ENCODE data around the gene UTP25.
"Not testable (repeated sequence)": the region's sequence is repeated elsewhere in the genome, so short reads cannot be mapped to it uniquely, and the experiment has no call there.

The UTP25 gene

DNA sequence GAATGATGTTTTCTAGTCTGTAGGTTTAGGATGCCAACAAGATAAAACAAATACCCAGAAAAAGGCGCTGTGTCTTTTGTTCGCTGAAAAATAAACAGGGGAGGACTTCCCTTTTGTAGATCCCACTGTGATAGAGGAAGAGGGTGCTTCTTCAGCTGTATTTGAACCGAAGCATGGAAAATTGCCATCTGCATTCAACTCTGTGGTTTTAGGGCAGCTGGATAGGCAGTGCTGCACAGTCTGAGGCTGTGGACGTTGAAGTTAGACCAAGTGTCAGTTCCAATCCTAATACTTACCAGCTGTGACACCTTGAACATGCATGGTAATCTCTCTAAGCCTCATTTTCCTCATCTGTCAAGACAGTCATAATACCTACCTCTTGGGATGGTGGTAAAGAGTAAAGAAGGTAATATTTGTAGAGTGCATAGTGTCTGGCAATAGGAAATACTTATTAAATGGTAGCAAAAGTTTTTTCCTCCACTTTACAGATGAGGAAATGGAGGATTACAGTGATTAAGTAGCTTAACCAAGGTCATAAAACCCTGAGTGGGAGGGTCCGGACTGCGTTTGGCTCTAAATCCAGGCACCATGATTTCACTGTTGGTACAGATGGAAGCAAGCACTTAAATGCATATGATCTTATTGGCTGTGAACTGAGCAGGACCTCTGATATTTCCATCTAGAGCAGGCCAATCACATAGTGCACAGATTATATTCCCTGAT lies 48.5 kb downstream of the UTP25 start:
- no peak for DNase-seq

DNA sequence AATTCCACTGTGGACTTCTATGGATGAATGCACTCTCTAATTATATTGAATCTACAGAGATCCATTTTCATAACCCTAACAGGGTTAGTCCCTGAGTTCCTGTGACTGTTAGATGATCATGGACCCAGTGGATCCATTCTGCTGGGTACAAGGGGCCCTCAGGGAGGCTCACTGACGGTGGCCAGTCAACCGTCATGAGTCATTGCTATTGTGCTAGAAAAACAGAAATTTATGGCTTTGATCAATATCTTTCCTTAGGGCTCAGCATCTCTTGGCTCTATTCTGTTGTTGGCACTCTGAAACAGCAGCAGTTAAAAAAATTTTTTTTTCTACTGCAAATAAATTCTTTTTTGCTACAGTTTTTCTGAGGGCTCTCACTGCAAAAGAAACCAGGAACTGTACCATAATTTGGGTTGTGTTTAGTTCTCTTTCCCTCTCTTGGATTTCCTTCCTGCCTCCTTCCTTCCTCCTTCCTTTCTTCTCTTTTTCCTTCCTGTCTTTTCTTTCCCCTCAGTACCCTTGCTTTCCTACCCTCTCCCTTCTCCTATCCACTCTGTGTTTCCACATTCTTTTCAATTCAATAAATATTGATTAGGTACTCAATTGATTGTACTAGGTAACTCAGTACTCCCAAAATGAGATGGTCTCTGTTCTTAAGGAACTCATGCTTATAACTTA lies 49.5 kb downstream of the UTP25 start:
- DNase-seq = no peak

DNA sequence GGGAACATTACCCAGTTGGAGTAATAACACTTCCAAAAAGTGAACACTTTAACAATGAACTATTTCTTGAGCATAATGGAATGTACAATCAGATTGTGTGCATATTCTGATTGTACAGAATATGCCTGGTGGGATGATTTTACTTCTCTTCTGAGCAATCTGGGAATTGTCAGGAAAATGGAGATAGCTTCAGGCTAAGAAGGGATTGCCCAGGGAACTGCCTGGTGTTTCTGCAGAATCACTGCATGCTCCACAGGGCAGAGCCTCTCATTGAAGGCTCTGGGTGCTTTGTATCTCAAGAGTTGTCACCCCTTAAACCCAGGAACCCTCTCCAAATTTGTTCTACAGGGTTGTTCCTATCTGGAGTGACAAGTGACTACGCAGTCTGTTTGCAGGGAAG lies 51.2 kb downstream of the UTP25 start:
- DNase-seq = no peak

DNA sequence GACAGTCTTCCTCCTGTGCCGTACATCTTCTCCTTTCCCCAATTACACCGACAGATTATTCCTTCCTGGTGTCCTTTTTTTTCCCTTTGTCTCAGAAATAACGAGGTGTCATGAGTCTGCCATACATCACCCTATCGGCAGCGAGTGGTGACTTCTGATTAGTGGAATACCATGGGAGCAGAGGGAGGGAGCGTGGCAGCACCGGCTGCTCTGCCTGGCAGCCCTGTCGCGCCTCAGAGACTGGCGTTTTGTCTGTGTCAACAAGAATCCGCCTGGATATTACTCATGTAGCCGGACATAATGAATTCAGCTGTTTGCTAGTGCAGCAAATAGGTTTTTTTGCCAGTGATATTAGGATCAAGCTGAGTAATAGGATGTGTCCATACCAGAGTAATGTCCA lies 51.8 kb downstream of the UTP25 start:
- no peak for DNase-seq

DNA sequence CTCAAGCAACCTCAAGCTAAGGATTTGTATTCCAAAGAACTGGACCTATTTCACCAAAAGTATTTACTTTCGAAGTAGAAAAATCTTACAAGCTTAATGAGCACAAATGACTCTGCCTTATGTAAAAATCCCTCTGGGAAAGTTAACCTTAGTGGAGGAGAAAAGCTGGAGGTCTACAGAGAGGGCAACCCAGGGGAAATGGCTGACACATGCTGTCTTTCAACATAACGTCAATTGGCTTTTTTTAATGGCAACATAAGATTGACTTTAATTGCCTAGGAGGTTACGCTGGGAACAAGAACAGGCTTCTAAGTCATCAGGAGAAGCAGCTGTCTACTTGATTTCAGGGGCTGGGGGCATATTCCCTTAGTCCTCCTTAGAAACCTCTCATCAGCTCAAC lies 52.3 kb downstream of the UTP25 start:
- no peak for DNase-seq

DNA sequence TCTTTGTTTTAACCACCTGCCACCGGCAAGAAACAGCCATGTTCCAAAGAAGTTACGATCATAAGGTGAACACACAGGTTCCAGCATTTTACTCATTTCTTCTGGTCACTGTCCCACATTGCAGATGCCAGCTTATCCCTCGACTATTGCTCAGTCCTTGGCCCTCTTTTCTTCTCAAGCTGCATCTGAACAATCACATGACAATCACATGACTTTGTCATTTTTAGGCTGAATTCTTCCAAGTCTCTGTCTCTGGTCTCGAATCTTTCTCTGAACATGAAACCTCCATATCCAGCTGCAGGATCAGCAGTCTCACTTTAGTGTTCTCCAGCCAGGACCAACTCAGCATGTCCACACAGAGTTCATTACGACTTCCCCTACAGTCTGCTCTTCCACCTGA lies 53.8 kb downstream of the UTP25 start:
- no peak for DNase-seq

DNA sequence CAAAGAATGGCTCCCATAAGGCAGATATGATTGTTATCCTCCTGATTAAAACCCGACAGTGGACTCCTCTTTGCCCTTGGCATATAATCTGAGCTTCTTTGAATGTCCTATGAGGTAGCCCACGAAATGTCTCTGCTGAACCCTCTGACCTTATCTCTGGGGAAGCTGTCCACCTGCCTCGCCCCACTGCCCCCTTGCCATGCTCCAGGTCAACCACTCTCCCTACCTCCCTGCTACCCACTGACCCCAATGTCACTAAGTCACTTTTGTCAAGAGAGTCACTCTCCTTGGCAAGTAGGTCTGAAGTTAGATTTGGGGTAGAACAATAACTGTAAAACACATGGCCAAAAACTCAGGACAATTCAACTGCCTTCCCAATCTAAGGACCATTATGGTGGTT lies 54.5 kb downstream of the UTP25 start:
- no peak for DNase-seq

DNA sequence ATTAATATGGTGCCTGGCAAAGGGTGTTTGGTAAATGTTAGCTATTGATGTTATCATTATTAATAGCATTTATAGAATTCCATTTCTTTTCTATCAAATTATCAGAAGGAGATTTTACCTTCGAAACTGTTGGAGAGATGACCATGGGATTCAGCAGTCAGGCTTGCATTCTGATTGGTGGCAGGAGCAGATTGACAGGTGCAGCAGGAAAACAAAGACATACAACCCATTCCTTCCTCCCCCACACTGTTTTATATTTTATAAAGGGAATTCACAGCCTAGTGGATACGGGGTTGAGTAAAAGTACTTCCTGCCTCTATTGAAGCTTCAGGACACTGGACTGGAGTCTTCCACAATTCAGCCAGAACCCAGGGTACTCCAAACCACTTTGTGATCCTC lies 55.2 kb downstream of the UTP25 start:
- no peak for DNase-seq

DNA sequence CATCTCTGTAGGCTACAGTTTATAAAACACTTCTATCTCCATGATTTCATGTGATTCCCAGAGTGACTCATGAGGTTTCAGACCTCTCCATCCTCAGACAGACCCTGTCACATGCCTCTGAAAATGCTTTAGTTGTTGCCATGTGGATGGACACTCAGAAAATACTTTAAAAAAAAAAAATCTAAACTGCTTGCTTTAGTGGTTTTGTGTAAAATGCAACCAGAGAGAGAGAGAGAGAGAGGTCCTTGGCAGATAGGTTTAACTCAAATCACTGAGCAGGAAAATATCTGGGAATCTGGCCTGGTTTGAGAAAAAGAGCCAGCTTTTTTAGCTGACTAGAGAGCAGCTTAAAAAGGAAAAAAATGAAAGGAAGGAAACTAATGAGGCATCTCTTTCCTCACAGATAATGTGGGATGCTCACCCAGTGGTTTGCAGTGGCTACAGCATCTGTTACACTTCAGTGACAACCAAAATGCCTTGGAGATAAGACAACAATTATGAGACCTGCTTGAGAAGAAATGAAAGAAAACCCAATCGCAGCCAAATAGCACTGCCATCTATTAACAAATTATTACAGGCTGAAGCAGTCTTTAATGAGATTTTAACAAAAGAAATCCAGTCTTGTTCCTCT lies 55.7 kb downstream of the UTP25 start:
- no peak for DNase-seq

DNA sequence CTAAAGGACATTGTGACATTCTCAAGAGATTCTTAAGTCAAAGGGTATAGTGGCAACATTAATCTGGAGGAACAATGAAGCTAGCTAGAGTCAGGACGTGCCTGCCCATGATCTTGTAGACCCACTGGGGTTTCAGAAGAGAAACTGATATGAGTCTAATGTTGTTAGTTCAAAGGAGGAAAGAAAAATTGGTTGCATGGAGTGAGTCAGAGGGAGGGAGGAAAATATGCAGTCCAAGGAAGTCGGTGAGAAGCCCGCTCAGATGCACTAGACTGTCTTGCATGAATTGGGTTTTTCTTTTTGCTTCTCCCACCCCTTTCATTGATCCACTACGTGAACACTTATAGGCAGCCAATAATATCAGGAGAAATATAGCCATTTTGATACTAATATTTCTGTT lies 56.5 kb downstream of the UTP25 start:
- no peak for DNase-seq

DNA sequence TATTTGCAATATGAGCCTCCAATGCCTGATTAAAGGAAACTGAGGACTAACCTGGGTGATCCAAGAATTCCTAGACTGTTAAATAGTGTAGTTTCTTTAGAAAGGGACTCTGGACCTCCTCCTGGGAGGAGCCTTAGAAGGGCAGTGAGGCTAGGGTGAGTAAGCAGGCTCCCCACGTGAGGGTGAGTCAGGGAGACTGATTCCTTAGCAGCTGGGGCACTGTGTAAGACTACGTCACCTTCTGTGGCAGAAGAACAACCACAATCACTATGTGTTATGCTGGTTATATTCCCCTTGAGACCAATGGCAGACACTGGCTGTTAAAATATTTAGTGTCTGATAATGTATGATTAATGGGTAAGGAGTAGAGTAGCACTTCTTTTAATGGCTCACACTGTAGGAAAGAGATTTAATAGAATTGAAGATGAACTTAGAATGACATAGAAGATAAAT lies 56.9 kb downstream of the UTP25 start:
- DNase-seq = peak; percentile 54 to 66

DNA sequence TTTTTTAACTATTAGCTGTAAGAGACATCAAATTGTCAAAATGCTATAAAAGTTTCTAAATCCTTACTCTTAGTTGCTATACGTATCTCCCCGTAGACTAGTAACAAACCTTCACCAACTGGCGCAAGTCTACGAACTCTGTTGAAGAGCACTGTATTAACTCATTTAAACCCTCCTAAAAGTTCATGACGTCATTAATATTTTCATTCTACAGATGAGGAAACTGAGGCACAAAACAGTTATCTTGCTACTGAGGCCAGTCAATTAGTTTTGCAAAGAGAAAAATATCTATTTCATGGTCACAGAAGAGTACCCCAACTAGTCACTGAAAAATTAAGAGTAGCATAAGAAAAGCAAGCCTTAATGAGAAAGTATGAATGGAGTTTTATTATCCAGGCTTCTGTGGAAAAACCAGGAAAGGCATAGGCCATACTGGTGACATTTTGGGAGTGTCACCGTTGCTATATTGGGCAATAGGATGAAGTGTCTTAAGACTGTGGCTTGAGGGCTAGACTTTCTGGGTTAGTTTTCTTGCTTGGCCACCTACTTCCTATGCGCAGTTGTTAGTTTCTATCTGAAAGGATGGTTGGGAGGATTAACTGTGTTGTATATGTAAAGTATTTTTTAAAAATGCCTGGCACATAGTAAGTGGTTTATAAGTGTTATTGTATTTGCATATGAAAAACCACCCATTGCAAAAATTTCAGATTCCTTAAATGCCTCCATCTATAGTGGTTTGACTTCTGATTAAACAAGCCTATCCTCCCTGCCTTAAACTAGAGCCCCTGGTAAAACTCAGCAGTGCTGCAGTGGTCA lies 57.8 kb downstream of the UTP25 start:
- DNase-seq = no peak

DNA sequence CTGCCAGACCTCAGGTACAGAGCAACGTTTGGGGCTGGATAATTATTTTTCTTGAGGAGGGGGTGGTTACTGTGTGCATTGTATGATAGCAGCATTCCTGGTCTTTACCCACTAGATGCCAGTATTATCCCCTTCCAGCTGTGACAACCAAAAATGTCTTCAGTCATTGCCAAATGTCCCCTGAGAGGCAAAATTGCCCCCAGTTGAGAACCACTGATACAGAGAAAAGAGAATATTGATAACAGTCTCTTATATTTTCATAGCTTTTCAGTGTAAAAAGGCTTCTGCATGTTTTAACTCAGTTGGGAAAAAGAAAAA lies 58.4 kb downstream of the UTP25 start:
- DNase-seq = no peak

DNA sequence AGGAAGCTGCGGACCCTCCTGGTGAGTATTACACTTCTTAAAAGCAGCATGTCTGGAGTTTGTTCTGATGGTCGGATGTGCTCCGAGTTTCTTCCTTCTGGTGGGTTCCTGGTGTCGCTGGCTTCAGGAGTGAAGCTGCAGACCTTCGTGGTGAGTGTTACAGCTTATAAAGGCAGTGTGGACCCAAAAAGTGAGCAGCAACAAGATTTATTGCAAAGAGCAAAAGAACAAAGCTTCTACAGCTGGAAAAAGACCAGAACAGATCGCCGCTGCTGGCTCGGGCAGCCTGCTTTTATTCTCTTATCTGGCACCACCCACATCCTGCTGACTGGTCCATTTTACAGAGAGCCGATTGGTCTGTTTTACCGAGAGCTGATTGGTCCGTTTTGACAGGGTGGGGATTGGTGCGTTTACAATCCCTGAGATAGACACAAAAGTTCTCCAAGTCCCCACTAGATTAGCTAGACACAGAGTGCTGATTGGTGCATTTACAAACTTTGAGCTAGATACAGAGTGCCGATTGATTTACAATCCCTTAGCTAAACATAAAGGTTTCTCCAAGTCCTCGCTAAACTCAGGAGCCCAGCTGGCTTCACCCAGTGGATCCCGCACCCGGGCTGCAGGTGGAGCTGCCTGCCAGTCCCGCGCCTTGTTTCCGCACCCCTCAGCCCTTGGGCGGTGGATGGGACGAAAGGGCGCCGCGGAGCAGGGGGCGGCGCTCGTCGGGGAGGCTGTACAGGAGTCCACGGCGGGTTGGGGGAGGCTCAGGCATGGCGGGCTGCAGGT lies 60.7 kb downstream of the UTP25 start:
- not testable (repeated sequence) for DNase-seq

DNA sequence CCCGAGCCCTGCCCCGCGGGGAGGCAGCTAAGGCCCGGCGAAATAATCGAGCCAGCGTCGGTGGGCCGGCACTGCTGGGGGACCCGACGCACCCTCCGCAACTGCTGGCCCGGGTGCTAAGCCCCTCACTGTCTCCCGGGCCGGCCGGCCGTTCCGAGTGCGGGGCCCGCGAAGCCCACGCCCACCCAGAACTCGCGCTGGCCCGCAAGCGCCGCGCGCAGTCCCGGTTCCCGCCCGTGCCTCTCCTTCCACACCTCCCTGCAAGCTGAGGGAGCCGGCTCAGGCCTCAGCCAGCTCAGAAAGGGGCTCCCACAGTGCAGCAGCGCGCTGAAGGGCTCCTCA lies 61.3 kb downstream of the UTP25 start:
- DNase-seq = no peak

DNA sequence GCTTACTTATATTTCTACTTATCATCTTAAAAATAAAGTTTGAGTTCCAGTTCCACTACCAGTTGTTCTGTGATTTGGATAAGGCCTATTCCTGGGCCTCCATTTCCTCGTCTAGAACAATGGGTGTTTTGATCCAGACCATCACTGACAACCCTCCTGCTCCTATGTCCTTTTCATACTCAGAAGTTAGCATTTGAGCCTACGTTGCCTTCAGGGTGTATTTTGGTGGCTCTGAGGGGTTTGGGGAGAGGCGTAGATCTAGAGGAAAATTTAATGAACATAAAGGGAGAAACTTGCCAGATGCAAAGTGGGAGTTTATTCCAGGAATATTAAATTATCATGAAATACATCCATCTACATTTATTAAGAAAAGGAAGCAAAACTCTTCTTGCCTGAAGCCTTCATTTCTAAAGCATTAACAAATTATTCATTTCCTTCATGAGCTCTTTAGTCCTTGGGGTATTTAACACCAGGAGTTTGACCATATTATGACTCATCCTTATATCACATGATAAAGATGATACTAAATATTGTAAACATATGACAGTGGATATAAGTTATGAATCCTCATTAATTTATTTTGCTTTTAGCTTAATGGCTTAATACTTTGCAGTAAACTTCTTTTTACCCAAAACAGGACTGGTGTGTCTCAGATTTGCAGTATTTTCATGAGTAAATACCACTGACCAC lies 63.0 kb downstream of the UTP25 start:
- DNase-seq = no peak

DNA sequence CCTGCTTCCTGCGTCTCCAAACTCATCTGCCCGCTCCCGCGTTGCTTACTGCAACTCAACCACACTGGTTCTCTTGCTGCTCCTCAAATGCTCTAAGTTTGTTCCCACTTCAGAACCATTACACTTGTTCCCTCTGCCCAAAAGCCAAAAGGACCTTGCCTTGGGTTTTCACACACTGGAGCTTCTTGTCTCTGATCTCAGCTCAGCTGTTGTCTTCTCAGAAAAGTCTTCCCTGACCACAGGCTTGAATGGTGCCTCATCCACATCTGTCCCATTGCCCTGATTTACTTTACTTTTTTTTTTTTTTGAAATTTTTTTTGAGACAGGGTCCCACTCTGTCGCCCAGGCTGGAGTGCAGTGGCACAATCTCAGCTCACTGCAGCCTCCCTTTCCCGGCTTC lies 66.0 kb downstream of the UTP25 start:
- DNase-seq = no peak

DNA sequence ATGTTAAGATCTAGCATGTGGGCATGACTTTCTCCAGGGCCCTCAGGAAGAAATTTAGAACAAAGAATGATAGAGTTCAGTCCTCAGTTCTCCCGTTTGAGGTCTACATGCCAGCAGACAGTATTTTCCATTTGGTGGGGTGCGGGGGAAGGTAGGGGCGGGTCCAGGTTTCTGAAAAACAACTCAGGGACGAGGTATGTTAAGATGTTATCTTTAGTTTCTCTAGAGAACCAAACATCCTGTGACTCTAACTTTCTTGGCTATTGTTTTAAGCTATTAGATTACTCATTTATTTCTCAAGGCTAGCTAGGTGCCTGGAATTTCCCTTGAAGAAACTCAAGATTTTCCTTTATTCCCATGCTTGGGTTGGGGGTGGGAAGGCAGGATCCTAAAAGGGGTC lies 67.9 kb downstream of the UTP25 start:
- DNase-seq = peak; percentile 12 to 33

DNA sequence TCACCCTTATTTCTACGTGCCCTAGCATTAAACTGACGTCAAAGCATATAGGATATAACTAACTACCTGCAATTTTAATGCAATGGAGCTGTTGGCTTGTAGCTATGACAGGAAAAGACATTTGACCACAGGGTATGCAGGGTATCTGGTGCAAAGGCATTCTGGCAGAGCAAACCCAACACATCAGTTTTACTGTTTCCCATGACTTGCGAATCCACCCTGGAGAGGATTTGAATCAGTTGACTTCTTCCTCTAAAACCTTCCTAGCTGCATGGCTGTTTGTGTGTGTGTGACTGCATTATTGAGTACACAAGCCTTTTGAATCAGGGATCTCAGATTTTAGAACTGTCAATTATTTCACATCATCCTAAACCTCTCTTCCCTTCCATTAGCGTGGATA lies 68.6 kb downstream of the UTP25 start:
- DNase-seq = no peak

DNA sequence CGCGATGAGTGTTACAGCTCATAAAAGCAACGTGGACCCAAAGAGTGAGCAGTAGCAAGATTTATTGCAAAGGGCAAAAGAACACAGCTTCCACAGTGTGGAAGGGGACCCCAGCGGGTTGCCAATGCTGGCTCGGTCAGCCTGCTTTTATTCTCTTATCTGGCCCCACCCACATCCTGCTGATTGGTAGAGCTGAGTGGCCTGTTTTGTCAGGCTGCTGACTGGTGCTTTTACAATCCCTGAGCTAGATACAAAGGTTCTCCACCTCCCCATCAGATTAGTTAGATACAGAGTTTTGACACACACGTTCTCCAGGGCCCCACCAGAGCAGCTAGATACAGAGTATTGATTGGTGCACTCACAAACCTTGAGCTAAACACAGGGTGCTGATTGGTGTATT lies 70.5 kb downstream of the UTP25 start:
- not testable (repeated sequence) for DNase-seq

DNA sequence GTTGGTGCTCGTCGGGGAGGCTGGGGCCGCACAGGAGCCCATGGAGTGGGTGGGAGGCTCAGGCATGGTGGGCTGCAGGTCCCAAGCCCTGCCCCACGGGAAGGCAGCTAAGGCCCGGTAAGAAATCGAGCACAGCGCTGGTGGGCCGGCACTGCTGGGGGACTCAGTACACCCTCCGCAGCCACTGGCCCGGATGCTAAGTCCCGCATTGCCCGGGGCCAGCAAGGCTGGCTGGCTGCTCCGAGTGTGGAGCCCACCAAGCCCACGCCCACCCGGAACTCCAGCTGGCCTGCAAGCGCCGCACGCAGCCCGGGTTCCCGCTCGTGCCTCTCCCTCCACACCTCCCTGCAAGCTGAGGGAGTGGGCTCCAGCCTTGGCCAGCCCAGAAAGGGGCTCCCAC lies 71.1 kb downstream of the UTP25 start:
- DNase-seq = not testable (repeated sequence)

DNA sequence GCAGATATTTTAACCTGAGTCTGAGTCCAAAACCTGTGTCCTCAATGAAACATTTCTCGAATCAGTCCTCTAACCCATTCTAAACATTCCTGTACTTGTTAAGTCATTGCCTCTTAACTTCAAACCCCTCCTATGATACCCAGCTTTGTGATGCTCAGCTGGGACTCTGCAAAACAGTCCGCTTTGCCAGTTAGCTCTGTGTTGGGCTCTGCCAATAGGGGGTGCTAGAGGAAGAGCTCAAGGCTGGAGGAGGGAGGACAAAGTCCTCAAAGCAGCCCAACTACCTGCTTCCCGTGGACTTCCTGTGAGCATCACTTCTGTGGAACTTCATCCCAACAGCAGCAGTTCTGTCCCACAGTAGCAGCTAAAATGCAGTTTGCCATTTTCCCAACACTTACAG lies 72.2 kb downstream of the UTP25 start:
- peak; percentile 22 to 43 for DNase-seq

Measured in activated CD4-positive, alpha-beta T cell treated with anti-CD3 and anti-CD28 coated beads, Interleukin-2, amount 50 U/mL, for 48 hours (primary cell).